ENCODE results near the gene SLMAP. TPM values are rescaled to one million over a fixed set of nuclear protein-coding genes. Genes with fewer than 3 reads are reported as not detected.

SLMAP gene
- total RNA-seq, 1 donor from 2014 or later, result 502 TPM

GRCh38 chr3:57911593-57911992 lies 155.5 kb downstream of the SLMAP start:
- no peak for TF ChIP-seq CTCF (IDR thresholded peaks at IDR 0.05)
- H3K4me3 ChIP-seq, result peak overlapping the region in 1 of 2 donors; percentile 43
- H3K4me1 ChIP-seq, result peaks cover 4 to 35% of the 10 kb centered on the region in 2 donors
- intact Hi-C loops (cut with DNase I), result no loop called here
- H3K27ac ChIP-seq, result peak overlapping the region; percentile 43 to 68
- peaks cover 64 to 66% of the 10 kb centered on the region in 2 donors for H3K36me3 ChIP-seq
- no peak for DNase-seq (ENCODE audit: low spot score in 2 of 2)
- no peaks in the 10 kb centered on the region for H3K9me3 ChIP-seq
- H3K27me3 ChIP-seq, result no peaks in the 10 kb centered on the region

GRCh38 chr3:57917601-57918000 lies 161.5 kb downstream of the SLMAP start:
- DNase-seq (ENCODE audit: low spot score in 2 of 2), result no peak
- Histone ChIP-seq H3K4me1 (peaks cover 0 to 32% of the 10 kb centered on the region in 2 donors), H3K27ac (peak overlapping the region; percentile 43 to 72), H3K9me3 (no peaks in the 10 kb centered on the region), H3K27me3 (no peaks in the 10 kb centered on the region), H3K4me3 (no peak overlapping the region), H3K36me3 (peaks cover 70 to 81% of the 10 kb centered on the region in 2 donors)
- TF ChIP-seq CTCF (IDR thresholded peaks at IDR 0.05), result no peak
- intact Hi-C loops (cut with DNase I), result loop anchor here (5.0 kb wide), 1 partner anchor 35 kb away; no protein-coding TSS in a partner anchor

GRCh38 chr3:57918123-57918837 lies 162.2 kb downstream of the SLMAP start:
- Histone ChIP-seq H3K27ac (peak overlapping the region; percentile 43 to 72), H3K36me3 (peaks cover 76 to 88% of the 10 kb centered on the region in 2 donors), H3K9me3 (no peaks in the 10 kb centered on the region), H3K4me3 (no peak overlapping the region), H3K27me3 (no peaks in the 10 kb centered on the region), H3K4me1 (peaks cover 0 to 33% of the 10 kb centered on the region in 2 donors)
- intact Hi-C loops (cut with DNase I), result loop anchor here (5.0 kb wide), 1 partner anchor 34 kb away; no protein-coding TSS in a partner anchor
- TF ChIP-seq CTCF (IDR thresholded peaks at IDR 0.05), result no peak
- DNase-seq (ENCODE audit: low spot score in 2 of 2), result no peak

- Histone ChIP-seq H3K36me3 (peaks cover 66 to 88% of the 10 kb centered on the region in 2 donors), H3K4me3 (no peak overlapping the region), H3K27ac (peak overlapping the region; percentile 3 to 42)
These were observed 163.9 kb downstream of the SLMAP start for GRCh38 chr3:57919987-57920386.

GRCh38 chr3:57923101-57923500 lies 167.0 kb downstream of the SLMAP start:
- Histone ChIP-seq H3K4me1 (peaks cover 0 to 26% of the 10 kb centered on the region in 2 donors), H3K27ac (peak overlapping the region; percentile 44 to 58), H3K4me3 (no peak overlapping the region), H3K36me3 (peaks cover 49 to 79% of the 10 kb centered on the region in 2 donors), H3K27me3 (no peaks in the 10 kb centered on the region), H3K9me3 (no peaks in the 10 kb centered on the region)
- DNase-seq (ENCODE audit: low spot score in 2 of 2), result no peak
- TF ChIP-seq CTCF (IDR thresholded peaks at IDR 0.05), result no peak
- intact Hi-C loops (cut with DNase I), result no loop called here

More at GRCh38 chr3:57919987-57920386, 163.9 kb downstream of the SLMAP start:
- intact Hi-C loops (cut with DNase I), result loop anchor here (5.0 kb wide), 1 partner anchor 32 kb away; no protein-coding TSS in a partner anchor
- DNase-seq (ENCODE audit: low spot score in 2 of 2), result no peak
- Histone ChIP-seq H3K4me1 (peaks cover 0 to 24% of the 10 kb centered on the region in 2 donors), H3K27me3 (no peaks in the 10 kb centered on the region), H3K9me3 (no peaks in the 10 kb centered on the region)
- TF ChIP-seq CTCF (IDR thresholded peaks at IDR 0.05), result no peak

Measured in ascending aorta (tissue), 2 donors.